ENCODE results near the gene TNS1.

Gene TNS1

DNA sequence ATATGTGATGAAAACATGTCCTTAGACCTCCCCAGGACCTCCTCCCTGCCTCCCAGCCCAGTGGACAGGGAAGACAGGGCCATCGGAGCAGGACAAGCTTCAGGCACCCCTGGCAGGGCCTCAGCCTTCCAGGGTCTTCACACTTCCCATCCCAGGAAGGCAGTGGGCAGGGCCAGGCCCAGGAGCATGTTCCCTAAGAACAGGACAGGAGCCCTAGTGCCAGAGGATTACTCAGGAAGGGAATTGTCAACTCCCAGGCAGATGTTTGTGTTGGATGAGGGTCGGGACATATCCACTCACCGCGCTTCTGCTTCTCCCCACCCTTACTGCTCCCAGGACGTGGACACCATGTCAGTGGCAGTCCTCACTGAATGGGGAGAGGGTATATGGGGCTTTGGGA lies 138.9 kb downstream of the TNS1 start:
- no peak for DNase-seq

DNA sequence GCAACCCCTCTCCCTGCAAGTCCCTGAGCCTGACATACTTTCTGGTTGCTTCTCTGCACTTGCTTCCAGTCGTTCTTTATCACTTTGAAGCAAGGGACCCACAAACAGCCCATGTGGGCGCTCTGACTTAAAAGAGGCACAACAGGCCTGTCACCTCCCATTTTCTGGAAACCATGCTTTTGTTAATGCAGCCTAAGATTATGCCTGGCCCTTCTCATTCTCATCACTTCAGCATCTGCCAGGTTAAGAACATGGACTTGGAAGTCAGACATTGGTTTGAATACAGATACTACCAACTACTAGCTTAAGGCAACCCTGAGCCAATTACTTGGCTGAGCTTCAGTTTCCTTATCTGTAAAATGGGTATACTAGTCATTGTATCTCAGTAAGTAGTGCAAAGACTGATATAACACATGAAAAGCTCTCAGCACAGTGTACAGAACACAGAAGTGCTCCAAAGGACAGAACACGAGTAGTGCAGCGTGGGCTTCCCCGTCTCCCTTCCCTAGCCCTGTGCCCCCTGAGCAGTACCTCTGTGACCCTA lies 141.4 kb downstream of the TNS1 start:
- no peak for DNase-seq

- no peak for DNase-seq
These were observed 142.9 kb downstream of the TNS1 start for GRCh38 chr2:217859926-217860325.

GRCh38 chr2:217858519-217859491 lies 144.0 kb downstream of the TNS1 start:
- DNase-seq = no peak

GRCh38 chr2:217857624-217858506 lies 144.9 kb downstream of the TNS1 start:
- no peak for DNase-seq

DNA sequence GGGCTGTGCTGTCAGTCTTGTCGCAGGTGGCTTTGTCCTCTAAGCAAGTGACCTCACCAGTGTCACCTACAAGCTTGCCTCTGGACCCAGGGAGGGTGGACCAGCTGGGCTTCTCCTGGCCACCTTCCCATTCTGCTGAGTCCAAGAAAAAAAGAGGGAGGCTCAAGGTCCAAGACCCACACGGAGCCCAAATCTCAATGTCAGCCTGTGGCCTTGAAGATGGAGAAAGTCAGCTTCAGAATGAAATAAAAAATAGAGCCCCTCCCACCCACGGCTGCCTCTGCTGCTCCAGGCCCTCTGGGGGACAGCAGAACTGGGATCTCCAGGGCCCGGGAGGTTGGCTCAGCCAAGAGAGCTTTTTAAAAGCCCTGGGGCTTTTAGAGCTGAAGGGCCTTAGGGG lies 145.9 kb downstream of the TNS1 start:
- DNase-seq = no peak

DNA sequence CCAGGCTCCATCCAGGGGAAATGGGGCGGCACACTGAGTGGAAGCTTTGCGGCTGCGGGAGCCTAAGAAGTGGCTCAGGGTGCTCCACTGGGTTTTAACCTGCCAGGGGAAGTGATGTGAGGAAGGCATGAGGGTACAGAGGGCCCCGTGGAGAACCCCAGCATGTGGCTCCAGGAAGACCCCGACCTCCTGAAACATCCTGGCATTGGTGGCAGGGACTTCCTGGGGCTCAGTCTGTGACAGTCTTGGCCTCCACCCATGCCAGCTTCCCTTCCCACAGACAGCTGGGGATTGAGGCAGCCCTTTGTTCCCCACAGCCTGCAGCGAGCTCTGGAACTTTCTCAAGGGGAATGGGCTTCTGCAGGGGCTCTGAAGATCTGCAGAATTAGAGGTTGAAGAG lies 146.6 kb downstream of the TNS1 start:
- no peak for DNase-seq

DNA sequence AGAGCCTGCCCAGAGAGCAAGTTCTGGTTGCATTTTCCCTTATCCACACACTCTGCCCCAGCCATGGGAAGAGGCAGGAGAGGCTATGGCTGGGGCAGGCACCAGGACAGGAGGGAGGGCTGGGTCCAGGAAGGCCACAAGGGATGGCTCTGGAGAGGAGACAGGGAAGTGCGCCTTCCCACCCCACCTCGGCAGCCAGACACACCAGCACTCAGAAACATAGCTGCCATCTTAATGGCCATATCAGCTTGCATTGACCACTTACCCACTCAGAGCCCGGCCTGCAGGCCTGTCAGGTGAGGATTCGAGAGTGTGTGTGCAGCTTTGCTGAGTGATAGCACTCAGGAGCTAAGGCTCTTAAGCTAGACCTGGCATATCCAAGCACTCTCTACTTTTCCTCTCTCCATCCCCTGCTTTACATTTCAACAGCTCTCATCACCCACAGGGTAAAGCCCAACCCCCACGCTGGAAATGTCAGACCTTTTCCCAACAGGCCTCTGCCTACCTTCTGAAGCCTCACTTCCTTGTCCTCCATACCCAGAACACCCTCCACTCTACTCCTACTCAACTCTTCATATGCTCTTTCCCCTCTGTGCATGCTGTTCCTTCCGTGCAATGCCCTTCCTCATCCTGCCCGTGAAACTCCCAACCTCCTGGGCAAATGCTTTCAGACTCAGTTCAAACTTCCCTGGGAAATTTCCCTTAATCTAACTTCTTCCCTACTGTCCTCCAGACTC lies 147.9 kb downstream of the TNS1 start:
- no peak for DNase-seq

DNA sequence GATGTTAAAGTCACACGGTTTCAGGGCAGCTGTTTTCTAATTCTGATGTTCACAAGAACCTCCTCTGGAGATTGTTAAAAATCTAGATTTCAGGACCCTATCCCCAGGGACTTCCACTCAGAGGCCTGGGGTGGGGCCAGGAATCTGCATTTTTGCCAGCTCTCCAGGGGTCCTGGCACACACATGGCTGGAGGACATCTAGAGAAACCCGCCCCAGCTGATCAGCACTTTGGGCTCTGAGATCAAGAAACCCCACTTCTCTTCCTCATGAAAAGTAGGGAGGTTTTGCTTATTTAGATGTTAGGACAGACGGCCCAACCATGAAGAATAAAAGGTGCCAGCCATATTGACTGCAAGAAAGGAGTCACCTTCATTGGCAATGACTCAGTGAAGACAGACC lies 148.8 kb downstream of the TNS1 start:
- DNase-seq = no peak

DNA sequence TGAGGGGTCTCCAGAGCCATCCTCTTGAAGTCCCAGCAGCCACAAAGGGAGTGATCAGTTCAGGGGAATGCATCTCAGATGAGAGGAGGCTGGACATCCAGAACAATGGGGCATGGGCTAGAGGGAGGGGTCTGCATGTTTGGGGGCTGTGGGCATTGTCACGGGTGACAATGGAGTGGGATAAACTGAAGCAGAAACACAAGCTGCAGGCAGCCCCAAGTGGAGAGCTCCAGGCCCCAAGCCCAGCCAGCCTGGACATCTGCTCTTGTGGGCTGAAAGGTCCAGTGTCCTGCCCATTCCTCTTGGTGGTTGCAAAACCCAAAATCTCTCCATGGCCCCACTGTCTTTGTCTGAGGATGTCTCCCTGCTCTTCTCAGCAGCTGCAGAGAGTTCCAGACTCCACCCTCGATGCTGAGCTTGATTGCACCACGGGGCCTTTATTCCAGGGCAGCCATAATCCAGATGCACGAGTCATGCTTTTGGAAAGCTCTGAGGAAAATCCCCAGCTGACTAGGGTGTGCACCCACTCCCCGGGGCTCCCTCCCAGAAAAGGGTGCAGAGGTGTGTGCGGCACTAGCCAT lies 149.4 kb downstream of the TNS1 start:
- DNase-seq = no peak

DNA sequence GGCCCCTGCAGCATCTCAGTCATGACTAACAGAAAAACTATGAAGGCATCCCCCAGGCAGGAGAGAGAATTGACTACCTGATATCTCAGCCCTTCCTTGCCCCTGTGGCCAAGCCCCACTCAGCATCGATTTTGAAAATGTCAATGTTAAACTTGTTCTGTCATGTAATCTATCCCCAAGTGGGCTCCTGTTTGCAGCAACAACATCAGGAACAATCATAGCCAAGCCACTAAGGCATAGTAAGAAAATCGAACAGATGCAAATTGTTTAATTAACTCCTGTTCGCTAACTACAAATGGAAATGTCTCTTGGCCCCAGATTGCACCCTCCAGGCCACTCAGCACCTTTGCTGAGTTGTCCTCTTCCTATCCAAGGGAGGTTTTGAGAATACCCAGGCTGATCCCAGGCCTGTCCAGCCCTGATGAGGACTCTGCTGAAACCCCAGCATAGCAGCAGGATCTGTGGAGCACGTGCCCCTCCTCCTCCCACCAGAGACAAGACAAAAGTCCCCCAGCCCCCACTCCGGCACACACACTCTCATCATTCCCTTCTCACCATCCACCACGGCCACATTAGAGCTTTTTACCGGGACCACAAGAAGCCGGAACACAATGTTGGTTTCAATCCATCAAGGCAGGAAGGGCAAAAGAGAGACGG lies 150.1 kb downstream of the TNS1 start:
- no peak for DNase-seq

DNA sequence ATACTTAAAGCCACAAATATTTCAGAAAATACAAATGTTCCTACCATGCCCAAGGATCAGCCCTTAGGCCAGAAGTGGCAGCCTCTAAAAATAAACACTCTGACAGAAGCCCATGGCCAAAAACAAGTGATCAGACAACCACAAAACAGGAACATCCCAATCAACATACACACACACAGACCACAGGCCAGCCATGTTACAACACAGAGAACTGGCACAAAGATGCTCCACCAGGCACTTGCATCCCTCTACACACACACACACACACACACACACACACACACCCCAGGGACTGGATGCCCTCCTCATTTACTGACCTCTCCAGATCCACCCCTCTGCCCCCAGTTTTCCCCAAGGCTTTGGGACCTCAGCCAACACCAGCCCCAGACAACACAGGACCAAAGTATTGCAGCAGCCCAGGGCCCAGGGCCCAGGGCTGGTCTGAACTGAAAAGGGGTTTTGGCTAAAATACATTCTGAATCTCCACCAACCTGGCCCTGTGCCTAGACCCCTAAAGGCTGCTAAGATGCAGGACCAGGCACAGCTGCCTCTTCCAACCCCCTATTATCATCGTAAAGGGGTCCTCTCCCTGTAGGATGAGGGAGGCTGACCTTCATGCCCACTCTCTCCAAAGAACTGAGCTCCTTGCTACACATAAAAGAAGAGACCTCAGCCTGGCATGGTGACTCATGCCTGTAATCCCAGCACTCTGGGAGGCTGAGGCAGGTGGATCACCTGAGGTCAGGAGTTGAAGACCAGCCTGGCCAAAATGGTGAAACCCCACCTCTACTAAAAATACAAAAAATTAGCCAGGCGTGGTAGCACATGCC lies 151.4 kb downstream of the TNS1 start:
- DNase-seq = no peak

DNA sequence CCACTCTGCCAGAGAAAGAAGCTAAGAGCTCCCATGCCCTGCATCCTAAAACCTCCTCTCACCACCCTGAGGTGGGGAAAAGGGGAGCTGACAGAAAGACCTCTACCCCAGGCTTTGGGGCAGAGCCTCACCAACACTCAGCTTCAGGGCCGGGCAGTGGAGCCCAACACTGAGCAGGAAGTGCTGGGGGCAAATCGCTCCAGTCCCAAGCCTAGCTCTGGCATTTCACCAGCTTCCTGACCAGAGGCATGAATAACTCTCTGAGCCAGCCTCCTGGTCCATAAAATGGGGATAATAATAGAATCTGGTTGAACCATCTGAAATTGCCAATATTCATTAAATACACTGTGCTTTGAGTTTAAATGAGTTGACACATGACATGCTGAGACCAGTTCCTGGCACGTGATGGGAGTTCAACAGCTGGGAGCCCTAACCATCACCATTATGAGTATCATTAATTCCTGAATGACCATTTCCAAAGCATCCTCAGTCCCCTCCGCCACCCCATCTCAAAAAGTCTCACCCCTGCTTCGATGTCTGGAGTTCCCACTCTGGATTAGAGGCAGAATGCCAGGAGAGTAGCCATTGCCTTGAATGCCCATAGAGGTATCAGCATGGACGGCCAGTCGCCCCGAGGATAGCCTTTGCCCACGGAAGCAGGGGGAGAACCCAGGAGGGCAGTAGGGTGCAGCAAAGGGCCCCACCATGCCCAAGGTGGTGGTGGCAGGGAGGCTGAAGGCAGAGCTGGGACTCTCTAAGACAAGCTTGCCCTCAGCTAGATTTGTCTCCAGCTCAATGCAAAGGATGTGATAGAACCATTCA lies 153.4 kb downstream of the TNS1 start:
- DNase-seq = no peak

DNA sequence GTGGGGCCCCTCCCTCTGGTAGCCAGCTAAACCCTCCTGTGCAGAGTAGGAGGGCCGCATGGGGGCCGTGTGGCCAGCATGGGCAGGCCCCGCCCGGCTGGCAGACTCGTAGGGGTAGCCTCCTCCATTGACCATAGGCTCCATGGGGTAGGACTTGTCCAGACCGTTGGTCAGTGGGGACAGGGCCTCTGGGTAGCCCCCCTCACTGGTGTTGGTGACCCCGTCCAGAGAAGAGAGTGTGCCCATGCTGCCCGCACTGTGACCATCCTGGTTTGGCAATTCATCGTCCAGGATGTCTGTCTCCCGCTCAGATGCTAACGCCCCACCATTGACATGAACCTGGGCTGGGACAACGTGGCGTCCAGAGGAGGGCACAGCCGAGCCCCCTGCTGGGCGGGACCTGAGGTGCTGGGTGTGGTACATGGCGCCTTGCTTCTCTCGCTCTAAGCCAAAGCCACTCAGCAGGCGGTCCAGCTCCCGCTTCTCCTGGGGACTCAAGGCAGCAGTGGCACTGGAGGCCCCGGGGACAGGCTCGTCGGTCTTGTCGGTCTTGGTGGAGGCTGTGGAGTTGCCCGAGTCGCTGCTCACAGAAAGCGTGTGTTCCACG lies 154.3 kb downstream of the TNS1 start:
- no peak for DNase-seq

GRCh38 chr2:217847552-217848350 lies 155.0 kb downstream of the TNS1 start:
- DNase-seq = no peak

DNA sequence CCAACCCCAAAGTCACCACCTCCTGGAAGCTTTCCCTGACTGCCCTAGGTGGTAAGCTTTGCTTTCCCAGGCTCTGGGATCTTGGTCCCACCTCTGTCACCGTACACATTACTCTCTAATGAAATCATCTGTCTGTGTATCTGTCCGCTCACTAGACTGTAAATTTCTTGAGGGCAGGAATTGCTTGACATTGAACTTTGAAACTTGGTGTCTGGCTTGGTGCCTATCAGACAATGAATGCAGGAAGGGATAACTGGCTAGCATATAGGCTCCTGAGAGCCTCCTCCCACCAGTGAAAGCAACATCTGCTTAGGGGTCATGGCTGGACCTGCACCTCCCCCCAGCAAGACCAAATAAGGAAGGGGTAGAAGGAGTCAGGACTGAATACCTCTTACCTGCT lies 155.7 kb downstream of the TNS1 start:
- no peak for DNase-seq

DNA sequence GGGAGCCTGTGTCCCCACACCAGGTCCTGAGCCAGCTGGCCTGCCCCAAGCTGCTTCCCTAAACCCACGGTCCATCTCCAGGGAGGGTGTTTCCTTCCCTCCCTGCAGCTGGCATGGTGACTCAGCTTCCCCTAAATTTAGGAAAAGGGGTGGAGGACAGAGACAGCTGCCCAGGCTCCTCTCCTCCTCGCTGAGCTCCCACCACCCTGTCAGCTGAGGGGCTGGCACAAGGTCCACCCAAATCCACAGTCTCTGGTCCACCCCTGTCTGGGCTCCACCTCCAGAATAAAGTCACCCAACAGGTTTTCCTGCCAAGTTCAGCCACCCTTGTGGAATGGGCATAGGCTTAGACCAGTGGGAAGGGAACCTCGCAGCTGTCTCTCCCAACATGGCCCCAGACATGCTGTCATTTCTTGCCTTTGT lies 156.5 kb downstream of the TNS1 start:
- DNase-seq = no peak

DNA sequence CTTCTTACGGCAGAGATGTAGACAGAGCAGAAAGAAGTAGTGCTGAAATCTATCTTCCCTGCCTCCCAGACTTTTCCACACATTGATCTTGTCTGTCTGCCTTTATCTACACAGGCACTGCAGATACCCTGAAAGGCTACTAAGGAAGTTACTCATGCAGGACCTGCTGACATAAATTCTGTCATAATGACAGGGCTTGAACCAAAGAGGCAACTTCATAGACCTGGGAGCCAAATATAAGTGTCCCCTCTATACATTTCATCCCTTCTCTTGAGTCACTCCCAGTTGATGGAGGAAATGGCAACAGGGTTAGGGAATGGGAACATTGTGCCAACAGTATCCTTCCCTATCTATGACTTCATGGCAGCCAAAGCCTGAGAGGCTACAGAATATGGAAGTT lies 157.5 kb downstream of the TNS1 start:
- DNase-seq = no peak

DNA sequence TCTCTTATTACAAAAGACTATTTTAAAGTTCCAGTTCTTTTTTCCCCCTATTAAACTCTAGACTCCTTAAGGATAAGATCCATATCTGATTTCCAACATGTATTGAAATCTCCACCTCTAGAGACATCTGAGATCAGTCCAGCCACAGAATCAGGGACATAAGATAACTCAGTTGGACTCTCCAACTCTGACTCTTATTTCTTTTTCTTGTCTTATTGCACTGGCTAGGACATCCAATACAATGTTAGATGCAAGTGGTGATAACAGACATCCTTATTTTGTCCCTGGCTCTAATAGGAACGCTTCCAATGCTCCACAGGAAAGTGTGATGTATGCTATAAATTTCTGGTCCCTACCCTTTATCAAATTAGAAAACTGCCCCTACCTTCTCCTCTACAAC lies 158.1 kb downstream of the TNS1 start:
- no peak for DNase-seq

Data from activated CD4-positive, CD25-positive, alpha-beta regulatory T cell (primary cell).